Common myeloid progenitor, CD34-positive (primary cell): ENCODE results near the gene SDK1.
"Not testable (repeated sequence)": the region's sequence is repeated elsewhere in the genome, so short reads cannot be mapped to it uniquely, and the experiment has no call there.

Experiments used
- CTCF ChIA-PET: fragments of 350-600 bp; sonication (Branson Sonifier 250); formaldehyde crosslinking; loops from one replicate; lab custom pipeline; 2021; ENCODE audit warnings: antibody characterized with exemption; lab: Charles Lee
- POLR2A ChIA-PET: fragments of 350-600 bp; sonication (Branson Sonifier 250); formaldehyde crosslinking; loops from one replicate; lab custom pipeline; 2021; ENCODE audit warnings: antibody characterized with exemption; lab: Charles Lee
- DNase-seq, 3 donors: peaks; one replicate each; pipeline versions ENCODE4 v3.0.0 to v3.0.0-alpha.2; 2013
- H3K27ac ChIP-seq, 2 experiments: 1 replicate in 1 of 2; 2 replicates in 1 of 2; pipeline ENCODE4 v1.7.0; 2013; ENCODE audit warnings: inconsistent platforms in 2 of 2, low read length in 2 of 2, mild to moderate bottlenecking in 2 of 2, low read depth in 1 of 2, moderate library complexity in 1 of 2; ENCODE audit not compliant: severe bottlenecking in 2 of 2, insufficient read depth in 1 of 2, poor library complexity in 1 of 2
- H3K27me3 ChIP-seq, 5 experiments: replicated peaks in 2 of 5; 1 replicate in 3 of 5; 2 replicates in 2 of 5; pipeline versions ENCODE4 v1.6.1 to v1.7.0; 2013; ENCODE audit warnings: low read length in 4 of 5, mild to moderate bottlenecking in 2 of 5, moderate library complexity in 2 of 5, inconsistent platforms in 1 of 5; ENCODE audit not compliant: insufficient read depth in 5 of 5, control insufficient read depth in 4 of 5
- H3K36me3 ChIP-seq, 4 experiments: 1 replicate in 2 of 4; 2 replicates in 2 of 4; pipeline versions ENCODE4 v1.6.1 to v1.7.0; 2013; ENCODE audit warnings: low read length in 3 of 4, control low read depth in 1 of 4, mild to moderate bottlenecking in 1 of 4; ENCODE audit not compliant: control insufficient read depth in 4 of 4, insufficient read depth in 4 of 4
- H3K4me1 ChIP-seq, 4 experiments: 1 replicate in 3 of 4; 2 replicates in 1 of 4; pipeline versions ENCODE4 v1.6.1 to v1.7.1; 2013; ENCODE audit warnings: low read length in 3 of 4, mild to moderate bottlenecking in 3 of 4, control low read depth in 1 of 4, inconsistent platforms in 1 of 4, moderate library complexity in 1 of 4; ENCODE audit not compliant: control insufficient read depth in 4 of 4, insufficient read depth in 4 of 4; ENCODE audit errors: control extremely low read depth in 1 of 4
- H3K4me3 ChIP-seq, 7 experiments: 1 replicate in 4 of 7; 2 replicates in 3 of 7; pipeline versions ENCODE4 v1.5.1 to v1.7.0; 2013; ENCODE audit warnings: mild to moderate bottlenecking in 7 of 7, low read length in 6 of 7, moderate library complexity in 6 of 7, inconsistent platforms in 2 of 7, low read depth in 2 of 7, control low read depth in 1 of 7; ENCODE audit not compliant: insufficient read depth in 4 of 7, control insufficient read depth in 1 of 7; ENCODE audit errors: extremely low read depth in 1 of 7
- H3K9me3 ChIP-seq, 5 experiments: 1 replicate in 4 of 5; 2 replicates in 1 of 5; pipeline versions ENCODE4 v1.6.1 to v1.7.1; 2013; ENCODE audit warnings: low read length in 4 of 5, mild to moderate bottlenecking in 2 of 5, inconsistent platforms in 1 of 5, low read depth in 1 of 5, moderate library complexity in 1 of 5; ENCODE audit not compliant: control insufficient read depth in 4 of 5, insufficient read depth in 2 of 5; ENCODE audit errors: control extremely low read depth in 1 of 5
- WGBS: methylation state at CpG from one replicate; pipeline ENCODE4 v1.1.5; 2013; ENCODE audit not compliant: insufficient coverage; 5-methylcytosine and 5-hydroxymethylcytosine counted together

Gene SDK1

DNA sequence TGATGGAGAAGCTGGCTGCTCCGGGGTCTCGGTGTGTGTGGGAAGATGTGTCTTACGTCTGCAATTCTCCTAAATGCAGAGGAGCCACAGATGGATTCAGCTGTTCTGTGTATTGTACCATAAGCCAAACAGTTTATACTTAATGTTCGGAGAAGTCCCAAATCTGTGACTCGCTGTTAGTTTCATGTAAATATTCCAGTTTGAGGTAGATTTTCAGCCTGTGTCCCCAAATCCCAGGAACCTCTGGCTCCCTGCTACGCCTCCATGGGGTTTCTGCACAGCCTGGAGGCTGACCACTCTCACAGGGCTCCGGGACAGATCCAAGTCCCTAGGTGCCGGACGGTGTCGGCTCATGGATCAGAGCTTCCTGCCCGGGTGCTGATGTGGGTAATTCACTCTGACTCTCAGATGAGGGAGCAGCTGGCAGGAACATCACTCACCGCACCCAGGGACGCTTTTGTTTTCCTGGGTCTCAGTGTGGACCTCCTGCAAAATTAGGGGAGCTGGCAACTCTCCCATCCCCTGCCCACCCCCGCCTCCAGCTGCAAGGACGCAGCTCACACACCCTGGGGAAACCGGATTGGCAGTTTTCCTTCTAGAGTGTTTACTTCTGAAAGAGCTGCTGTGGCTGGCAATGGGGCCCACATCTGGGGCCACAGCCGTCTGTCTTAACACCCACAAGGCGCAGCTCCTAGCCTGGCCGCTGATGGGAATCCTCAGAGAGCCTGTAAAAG, 960.0 kb downstream of the SDK1 start:
- WGBS: 87% methylated on average over 18 of the region's 19 CpGs
- no peak for DNase-seq
- CTCF ChIA-PET: no interaction called here

GRCh38 chr7:4261601-4261960, 960.5 kb downstream of the SDK1 start:
- CTCF ChIA-PET: no interaction called here
- no peaks in the 10 kb centered on the region for H3K36me3 ChIP-seq
- DNase-seq: no peak
- peaks cover 0 to 22% (median 11%) of the 10 kb centered on the region in 5 experiments for H3K27me3 ChIP-seq
- peaks cover 0 to 11% (median 0%) of the 10 kb centered on the region in 5 experiments for H3K9me3 ChIP-seq
- H3K27ac ChIP-seq: no peak overlapping the region
- H3K4me3 ChIP-seq: no peak overlapping the region
- H3K4me1 ChIP-seq: peaks cover 0 to 3% (median 1%) of the 10 kb centered on the region in 4 experiments
- POLR2A ChIA-PET: no interaction called here
- 100% methylated on average over 10 of the region's 11 CpGs for WGBS

More for the DNA sequence above, 960.0 kb downstream of the SDK1 start:
- Histone ChIP-seq H3K4me3 (no peak overlapping the region), H3K4me1 (peaks cover 0 to 3% (median 1%) of the 10 kb centered on the region in 4 experiments), H3K9me3 (peaks cover 0 to 11% (median 0%) of the 10 kb centered on the region in 5 experiments), H3K36me3 (no peaks in the 10 kb centered on the region), H3K27ac (no peak overlapping the region), H3K27me3 (peaks cover 0 to 17% (median 6%) of the 10 kb centered on the region in 5 experiments)
- POLR2A ChIA-PET: no interaction called here

- Histone ChIP-seq H3K9me3 (peaks cover 0 to 11% (median 0%) of the 10 kb centered on the region in 5 experiments), H3K27me3 (peaks cover 0 to 35% (median 14%) of the 10 kb centered on the region in 5 experiments)
- H3K4me3 ChIP-seq, POLR2A ChIA-PET, H3K27ac ChIP-seq, CTCF ChIA-PET, H3K36me3 ChIP-seq, H3K4me1 ChIP-seq, DNase-seq: not testable (repeated sequence)
- 100% methylated on average over 5 of the region's 25 CpGs for WGBS
Observed at GRCh38 chr7:4264206-4264605, 963.2 kb downstream of the SDK1 start.

DNA sequence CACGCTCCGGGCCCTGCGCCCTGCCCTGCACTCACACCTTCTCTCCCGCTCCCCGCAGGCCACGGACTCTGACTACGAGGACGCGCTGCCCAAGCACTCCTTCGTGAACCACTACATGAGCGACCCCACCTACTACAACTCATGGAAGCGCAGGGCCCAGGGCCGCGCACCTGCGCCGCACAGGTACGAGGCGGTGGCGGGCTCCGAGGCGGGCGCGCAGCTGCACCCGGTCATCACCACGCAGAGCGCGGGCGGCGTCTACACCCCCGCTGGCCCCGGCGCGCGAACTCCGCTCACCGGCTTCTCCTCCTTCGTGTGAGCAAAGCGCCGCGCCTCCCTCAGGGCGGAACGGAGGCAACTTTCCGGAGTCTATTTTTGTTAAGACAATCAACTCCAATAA, 964.0 kb downstream of the SDK1 start:
- peak in 2 of 3 donors; percentile 25 to 35 for DNase-seq
- POLR2A ChIA-PET: no interaction called here
- WGBS: 52% methylated on average over 7 of the region's 43 CpGs
- Histone ChIP-seq H3K27me3 (peaks cover 0 to 37% (median 14%) of the 10 kb centered on the region in 5 experiments), H3K27ac (no peak overlapping the region), H3K4me1 (peaks cover 0 to 3% (median 1%) of the 10 kb centered on the region in 4 experiments), H3K9me3 (peaks cover 0 to 11% (median 0%) of the 10 kb centered on the region in 5 experiments), H3K4me3 (peak overlapping the region in 2 of 7 experiments; percentile 5 to 7), H3K36me3 (no peaks in the 10 kb centered on the region)
- CTCF ChIA-PET: no interaction called here

DNA sequence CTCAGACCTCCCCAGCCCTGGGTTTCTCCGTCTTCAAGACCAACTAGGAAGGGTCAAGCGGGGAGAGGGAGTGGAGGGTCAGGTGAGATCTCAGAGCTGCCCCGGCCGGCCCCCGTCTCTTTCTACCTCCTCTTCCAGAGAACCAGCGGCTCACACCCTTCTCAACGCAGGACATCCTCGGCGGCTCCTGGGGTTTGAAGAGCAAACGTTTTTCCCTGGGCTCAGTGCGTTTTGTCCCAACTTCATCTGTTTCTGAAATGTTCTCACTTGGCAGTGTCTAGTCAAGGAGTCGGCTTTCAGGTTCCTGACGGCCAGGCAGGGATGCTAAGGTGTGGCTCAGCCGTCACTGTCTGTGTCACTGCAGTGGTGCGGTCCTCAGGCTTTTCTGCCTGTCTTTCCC, 964.6 kb downstream of the SDK1 start:
- H3K27me3 ChIP-seq: peaks cover 0 to 40% (median 14%) of the 10 kb centered on the region in 5 experiments
- CTCF ChIA-PET: no interaction called here
- no peak for DNase-seq
- no peaks in the 10 kb centered on the region for H3K36me3 ChIP-seq
- H3K4me3 ChIP-seq: no peak overlapping the region
- peaks cover 0 to 3% (median 1%) of the 10 kb centered on the region in 4 experiments for H3K4me1 ChIP-seq
- POLR2A ChIA-PET: interaction anchor here (0.8 kb wide), 1 partner anchor 9 kb away, joined by 3 read pairs; no protein-coding TSS in a partner anchor
- 67% methylated on average over 14 of the region's 15 CpGs for WGBS
- no peak overlapping the region for H3K27ac ChIP-seq
- peaks cover 0 to 11% (median 0%) of the 10 kb centered on the region in 5 experiments for H3K9me3 ChIP-seq

GRCh38 chr7:4266270-4267040, 965.4 kb downstream of the SDK1 start:
- POLR2A ChIA-PET: interaction anchor here (0.8 kb wide), 1 partner anchor 9 kb away, joined by 3 read pairs; no protein-coding TSS in a partner anchor
- H3K9me3 ChIP-seq: peaks cover 0 to 11% (median 0%) of the 10 kb centered on the region in 5 experiments
- no peak for DNase-seq
- CTCF ChIA-PET: no interaction called here
- peaks cover 0 to 3% (median 1%) of the 10 kb centered on the region in 4 experiments for H3K4me1 ChIP-seq
- H3K27ac ChIP-seq: no peak overlapping the region
- H3K36me3 ChIP-seq: no peaks in the 10 kb centered on the region
- 91% methylated on average over 15 of the region's 21 CpGs for WGBS
- peaks cover 0 to 40% (median 14%) of the 10 kb centered on the region in 5 experiments for H3K27me3 ChIP-seq
- H3K4me3 ChIP-seq: no peak overlapping the region
